Trophoblast cell (in vitro differentiated cells and primary cell): ENCODE results near the gene TCF12.

Experiments
- DNase-seq, 2 donors: peaks; one replicate each; pipeline ENCODE4 v3.0.0-alpha.2; 2016
- H2AFZ ChIP-seq: 2 replicates; pipeline ENCODE4 v1.6.1; 2013; ENCODE audit warnings: low read length, moderate library complexity, mild to moderate bottlenecking; ENCODE audit not compliant: insufficient read depth, poor library complexity
- H2AK5ac ChIP-seq: 2 replicates; pipeline ENCODE4 v1.6.1; 2013; ENCODE audit warnings: mild to moderate bottlenecking, low read length
- H2BK120ac ChIP-seq: 2 replicates; pipeline ENCODE4 v1.6.1; 2013; ENCODE audit warnings: low read length, mild to moderate bottlenecking, moderate library complexity; ENCODE audit not compliant: insufficient read depth, poor library complexity
- H2BK12ac ChIP-seq: 2 replicates; pipeline ENCODE4 v1.6.1; 2013; ENCODE audit warnings: mild to moderate bottlenecking, low read length, moderate library complexity
- H2BK5ac ChIP-seq: 2 replicates; pipeline ENCODE4 v1.6.1; 2013; ENCODE audit warnings: low read length, low read depth, moderate library complexity, mild to moderate bottlenecking; ENCODE audit not compliant: poor library complexity
- H3K14ac ChIP-seq: 2 replicates; pipeline ENCODE4 v1.6.1; 2013; ENCODE audit warnings: mild to moderate bottlenecking, low read length
- H3K18ac ChIP-seq: 2 replicates; pipeline ENCODE4 v1.6.1; 2013; ENCODE audit warnings: mild to moderate bottlenecking, low read length
- H3K23ac ChIP-seq: 2 replicates; pipeline ENCODE4 v1.6.1; 2013; ENCODE audit warnings: low read length
- H3K27ac ChIP-seq: 2 replicates; pipeline ENCODE4 v1.5.1; 2013; ENCODE audit warnings: low read depth, mild to moderate bottlenecking, inconsistent platforms, low read length, moderate library complexity
- H3K27me3 ChIP-seq: 2 replicates; pipeline ENCODE4 v1.6.1; 2013; ENCODE audit warnings: inconsistent platforms, mild to moderate bottlenecking, low read length, moderate library complexity; ENCODE audit not compliant: insufficient read depth
- H3K36me3 ChIP-seq, 2 experiments: 1 replicate in 1 of 2; 2 replicates in 1 of 2; pipeline ENCODE4 v1.6.1; 2013; ENCODE audit warnings: low read length in 2 of 2, mild to moderate bottlenecking in 2 of 2, moderate library complexity in 1 of 2; ENCODE audit not compliant: insufficient read depth in 2 of 2, control insufficient read depth in 1 of 2
- H3K4ac ChIP-seq: 2 replicates; pipeline ENCODE4 v1.6.1; 2013; ENCODE audit warnings: low read depth, mild to moderate bottlenecking, low read length, moderate library complexity
- H3K4me1 ChIP-seq, 2 experiments: 1 replicate in 1 of 2; 2 replicates in 1 of 2; pipeline ENCODE4 v1.6.1; 2013; ENCODE audit warnings: low read length in 2 of 2, mild to moderate bottlenecking in 2 of 2, moderate library complexity in 1 of 2; ENCODE audit not compliant: insufficient read depth in 2 of 2, control insufficient read depth in 1 of 2
- H3K4me2 ChIP-seq: 2 replicates; pipeline ENCODE4 v1.6.1; 2013; ENCODE audit warnings: inconsistent platforms, mild to moderate bottlenecking, low read length, moderate library complexity
- H3K4me3 ChIP-seq: 2 replicates; pipeline ENCODE4 v1.5.1; 2013; ENCODE audit warnings: mild to moderate bottlenecking, low read depth, low read length, inconsistent platforms
- H3K79me1 ChIP-seq: one replicate; pipeline ENCODE4 v1.6.1; 2013; ENCODE audit warnings: low read length
- H3K79me2 ChIP-seq: 2 replicates; pipeline ENCODE4 v1.6.1; 2013; ENCODE audit warnings: low read length, mild to moderate bottlenecking; ENCODE audit not compliant: control insufficient read depth, insufficient read depth, poor library complexity
- H3K9ac ChIP-seq: 2 replicates; pipeline ENCODE4 v1.6.1; 2013; ENCODE audit warnings: mild to moderate bottlenecking, low read length
- H3K9me3 ChIP-seq: 2 replicates; pipeline ENCODE4 v1.6.1; 2013; ENCODE audit warnings: low read depth, mild to moderate bottlenecking, control low read depth, inconsistent platforms, low read length; ENCODE audit not compliant: insufficient read depth
- H4K12ac ChIP-seq: 2 replicates; pipeline ENCODE4 v1.6.1; 2013; ENCODE audit warnings: low read depth, mild to moderate bottlenecking, low read length, moderate library complexity
- H4K8ac ChIP-seq: 2 replicates; pipeline ENCODE4 v1.6.1; 2013; ENCODE audit warnings: low read depth, mild to moderate bottlenecking, low read length, moderate library complexity
- H4K91ac ChIP-seq: one replicate; pipeline ENCODE4 v1.6.1; 2013; ENCODE audit warnings: low read depth, mild to moderate bottlenecking, low read length, moderate library complexity
- WGBS: extraction: QIAGEN DNeasy Blood & Tissue Kit; methylation state at CpG from one replicate; pipeline ENCODE4 v1.1.7; 2013; ENCODE audit warnings: missing lambda C conversion rate; ENCODE audit not compliant: insufficient read length, insufficient coverage; ENCODE audit errors: extremely low coverage; 5-methylcytosine and 5-hydroxymethylcytosine counted together

The TCF12 gene

GRCh38 chr15:57114070-57114469, 195.6 kb downstream of the TCF12 start:
- Histone ChIP-seq H4K8ac (no peak overlapping the region), H3K27me3 (no peaks in the 10 kb centered on the region), H4K12ac (no peak overlapping the region), H3K27ac (no peak overlapping the region), H2BK5ac (no peak overlapping the region), H3K14ac (no peak overlapping the region), H3K4me1 (peaks cover 0 to 2% of the 10 kb centered on the region in 2 experiments), H3K4me3 (no peak overlapping the region), H3K79me2 (no peaks in the 10 kb centered on the region), H2AK5ac (no peak overlapping the region), H3K4ac (no peak overlapping the region), H4K91ac (no peak overlapping the region), H2BK120ac (no peak overlapping the region), H2BK12ac (no peak overlapping the region), H3K4me2 (no peak overlapping the region), H3K9ac (no peak overlapping the region), H3K18ac (no peak overlapping the region), H3K9me3 (no peaks in the 10 kb centered on the region), H3K79me1 (no peaks in the 10 kb centered on the region), H3K23ac (no peak overlapping the region), H2AFZ (no peak overlapping the region), H3K36me3 (no peaks in the 10 kb centered on the region)
- WGBS: no CpG with 5 or more reads among the region's 3 CpGs
- no peak for DNase-seq

- H2AFZ ChIP-seq: no peak overlapping the region
- H3K9ac ChIP-seq: no peak overlapping the region
- DNase-seq: peak in 1 of 2 donors; percentile 10
- no peak overlapping the region for H3K27ac ChIP-seq
- no peak overlapping the region for H2BK120ac ChIP-seq
- no peak overlapping the region for H3K18ac ChIP-seq
- H2BK5ac ChIP-seq: no peak overlapping the region
- H3K27me3 ChIP-seq: no peaks in the 10 kb centered on the region
- no peak overlapping the region for H3K4me3 ChIP-seq
- no peak overlapping the region for H4K12ac ChIP-seq
- H4K8ac ChIP-seq: no peak overlapping the region
- no peak overlapping the region for H3K4ac ChIP-seq
- no peak overlapping the region for H4K91ac ChIP-seq
- H3K36me3 ChIP-seq: no peaks in the 10 kb centered on the region
- no peaks in the 10 kb centered on the region for H3K79me1 ChIP-seq
- H3K79me2 ChIP-seq: peaks cover 1% of the 10 kb centered on the region
- H3K23ac ChIP-seq: no peak overlapping the region
- no peak overlapping the region for H3K4me2 ChIP-seq
- no peak overlapping the region for H2BK12ac ChIP-seq
- no peak overlapping the region for H3K14ac ChIP-seq
- WGBS: no CpG with 5 or more reads among the region's 2 CpGs
- no peaks in the 10 kb centered on the region for H3K9me3 ChIP-seq
- H2AK5ac ChIP-seq: no peak overlapping the region
- H3K4me1 ChIP-seq: peaks cover 0 to 2% of the 10 kb centered on the region in 2 experiments
Measured at GRCh38 chr15:57118013-57118799, 199.8 kb downstream of the TCF12 start.

- no peak overlapping the region for H2AFZ ChIP-seq
- H3K4me2 ChIP-seq: no peak overlapping the region
- H4K91ac ChIP-seq: no peak overlapping the region
- peaks cover 1% of the 10 kb centered on the region for H3K79me2 ChIP-seq
- WGBS: no CpG with 5 or more reads among the region's 2 CpGs
- no peak overlapping the region for H4K8ac ChIP-seq
- H3K9ac ChIP-seq: no peak overlapping the region
- no peaks in the 10 kb centered on the region for H3K27me3 ChIP-seq
- H3K79me1 ChIP-seq: no peaks in the 10 kb centered on the region
- H3K23ac ChIP-seq: no peak overlapping the region
- H4K12ac ChIP-seq: no peak overlapping the region
- H2BK5ac ChIP-seq: no peak overlapping the region
- H3K4me1 ChIP-seq: peaks cover 3 to 4% of the 10 kb centered on the region in 2 experiments
- no peak overlapping the region for H3K14ac ChIP-seq
- H3K36me3 ChIP-seq: no peaks in the 10 kb centered on the region
- no peak for DNase-seq
- no peak overlapping the region for H2BK12ac ChIP-seq
- no peak overlapping the region for H3K18ac ChIP-seq
- H3K4me3 ChIP-seq: no peak overlapping the region
- no peak overlapping the region for H3K4ac ChIP-seq
- H2BK120ac ChIP-seq: no peak overlapping the region
- no peak overlapping the region for H3K27ac ChIP-seq
- H3K9me3 ChIP-seq: no peaks in the 10 kb centered on the region
- H2AK5ac ChIP-seq: no peak overlapping the region
Measured at GRCh38 chr15:57122080-57122840, 203.8 kb downstream of the TCF12 start.

- H4K91ac ChIP-seq: no peak overlapping the region
- no peak overlapping the region for H4K12ac ChIP-seq
- peaks cover 3 to 4% of the 10 kb centered on the region in 2 experiments for H3K4me1 ChIP-seq
- H3K14ac ChIP-seq: no peak overlapping the region
- H2BK12ac ChIP-seq: no peak overlapping the region
- H3K9ac ChIP-seq: no peak overlapping the region
- H3K36me3 ChIP-seq: no peaks in the 10 kb centered on the region
- H3K27me3 ChIP-seq: no peaks in the 10 kb centered on the region
- H3K23ac ChIP-seq: no peak overlapping the region
- no peak overlapping the region for H2BK120ac ChIP-seq
- no peak overlapping the region for H4K8ac ChIP-seq
- no peaks in the 10 kb centered on the region for H3K9me3 ChIP-seq
- H2AFZ ChIP-seq: no peak overlapping the region
- WGBS: no CpG with 5 or more reads among the region's 1 CpG
- H3K4me2 ChIP-seq: no peak overlapping the region
- H2AK5ac ChIP-seq: no peak overlapping the region
- H3K79me1 ChIP-seq: no peaks in the 10 kb centered on the region
- H2BK5ac ChIP-seq: no peak overlapping the region
- H3K79me2 ChIP-seq: peaks cover 1% of the 10 kb centered on the region
- H3K4ac ChIP-seq: no peak overlapping the region
- no peak overlapping the region for H3K4me3 ChIP-seq
- no peak for DNase-seq
- no peak overlapping the region for H3K18ac ChIP-seq
- H3K27ac ChIP-seq: no peak overlapping the region
Measured at GRCh38 chr15:57124036-57124435, 205.6 kb downstream of the TCF12 start.
